ENCODE data around the gene MRPS22. TPM values are rescaled to one million over a fixed set of nuclear protein-coding genes. Genes with fewer than 3 reads are reported as not detected.

MRPS22 gene
- total RNA-seq, 1 experiment from 2014 or later, result 45.7 TPM

- peaks cover 28 to 84% (median 82%) of the 10 kb centered on the region in 3 experiments; a peak in 6 of 7 replicates for H3K36me3 Mint-ChIP-seq (ENCODE audit: insufficient read depth in 1 of 3, low read depth in 3 of 3)
- no peak for TF ChIP-seq CTCF (conservative IDR thresholded peaks at IDR 0.05)
Observed at GRCh38 chr3:139357899-139358298, 14.1 kb downstream of the MRPS22 start.

More at GRCh38 chr3:139357899-139358298, 14.1 kb downstream of the MRPS22 start:
- Histone ChIP-seq H3K79me2 (ENCODE audit: insufficient read depth, low read length) (no peaks in the 10 kb centered on the region), H3K56ac (ENCODE audit: insufficient read length, low read depth, low read length) (no peak overlapping the region), H3K27ac (ENCODE audit: insufficient read length, low read depth, low read length) (no peak overlapping the region), H3T11ph (ENCODE audit: low read length) (no peak overlapping the region), H2AFZ (ENCODE audit: low read length) (no peak overlapping the region), H4K5ac (ENCODE audit: insufficient read length, low read depth, low read length) (no peak overlapping the region), H3K18ac (ENCODE audit: insufficient read length, low read depth, low read length) (no peak overlapping the region), H3K4me1 (ENCODE audit: insufficient read depth, low read length) (no peaks in the 10 kb centered on the region), H2AK5ac (ENCODE audit: insufficient read length, low read length) (no peak overlapping the region), H3K79me1 (ENCODE audit: insufficient read depth, low read depth, low read length, poor library complexity, severe bottlenecking) (no peaks in the 10 kb centered on the region), H3K4ac (ENCODE audit: low read depth, low read length) (no peak overlapping the region), H3K9me3 (ENCODE audit: control insufficient read depth, low read depth, low read length) (no peaks in the 10 kb centered on the region), H2BK120ac (ENCODE audit: low read depth, low read length, poor library complexity, severe bottlenecking) (no peak overlapping the region), H2BK5ac (ENCODE audit: insufficient read length, low read length) (no peak overlapping the region), H2BK20ac (ENCODE audit: low read depth, low read length, poor library complexity, severe bottlenecking) (no peak overlapping the region), H3K14ac (ENCODE audit: insufficient read depth, low read length) (no peak overlapping the region), H2BK12ac (ENCODE audit: insufficient read length, low read depth, low read length) (no peak overlapping the region), H4K8ac (replicated peaks; ENCODE audit: insufficient read length, low read depth, low read length) (no peak overlapping the region), H3K9ac (ENCODE audit: extremely low read depth, insufficient read length, low read length) (no peak overlapping the region), H2BK15ac (ENCODE audit: low read depth, low read length) (no peak overlapping the region), H3K4me2 (ENCODE audit: insufficient read depth, insufficient read length, low read length) (no peak overlapping the region), H3K23ac (ENCODE audit: insufficient read length, low read depth, low read length) (no peak overlapping the region), H3K23me2 (ENCODE audit: insufficient read length, low read depth, low read length, poor library complexity, severe bottlenecking) (no peaks in the 10 kb centered on the region), H4K91ac (ENCODE audit: insufficient read length, low read depth, low read length) (no peak overlapping the region), H4K20me1 (ENCODE audit: control insufficient read depth, insufficient read depth, insufficient read length) (no peaks in the 10 kb centered on the region), H3K27me3 (ENCODE audit: insufficient read depth, low read length) (no peaks in the 10 kb centered on the region)
- no CpG with 5 or more reads among the region's 4 CpGs for WGBS (ENCODE audit: extremely low coverage, insufficient read length, low lambda C conversion rate)
- Mint-ChIP-seq H3K4me3 (no peak overlapping the region), H3K4me1 (peaks cover 0 to 4% of the 10 kb centered on the region in 2 experiments; a peak in 1 of 4 replicates), H3K27ac (no peak overlapping the region), H3K9me3 (no peaks in the 10 kb centered on the region), H3K27me3 (ENCODE audit: low read depth) (no peaks in the 10 kb centered on the region)
- DNase-seq, result no peak

All from H9 (cell line).